Stimulated activated CD8-positive, alpha-beta memory T cell treated with anti-CD3 and anti-CD28 coated beads, Interleukin-15, amount 100 ng/mL, for 24 hours (primary cell): ENCODE results near the gene USP21.

Source experiments
- DNase-seq: peaks from one replicate; pipeline ENCODE4 v3.0.0-alpha.2; 2020; ENCODE audit warnings: low read depth

The USP21 gene

GRCh38 chr1:161133220-161133740 lies 26.0 kb upstream of the USP21 start:
- DNase-seq = no peak

DNA sequence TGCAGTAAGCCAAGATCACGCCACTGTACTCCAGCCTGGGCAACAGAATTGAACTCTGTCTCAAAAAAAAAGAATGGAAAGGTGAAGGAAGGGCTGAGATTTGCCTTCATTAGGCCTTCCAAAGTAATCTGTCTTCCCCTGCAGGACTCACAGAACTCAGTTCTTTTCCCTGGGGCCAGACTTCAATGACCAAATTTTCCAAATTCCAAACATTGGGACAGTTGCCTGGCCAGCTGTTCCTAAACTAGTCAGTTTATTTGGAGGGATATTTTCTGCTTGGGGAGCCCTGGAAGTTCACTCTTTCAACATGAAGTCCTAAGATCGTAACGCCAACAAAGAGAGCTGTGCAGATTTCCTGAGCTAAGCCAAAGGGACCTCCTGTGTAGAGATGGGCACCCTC lies 21.4 kb upstream of the USP21 start:
- DNase-seq = no peak

DNA sequence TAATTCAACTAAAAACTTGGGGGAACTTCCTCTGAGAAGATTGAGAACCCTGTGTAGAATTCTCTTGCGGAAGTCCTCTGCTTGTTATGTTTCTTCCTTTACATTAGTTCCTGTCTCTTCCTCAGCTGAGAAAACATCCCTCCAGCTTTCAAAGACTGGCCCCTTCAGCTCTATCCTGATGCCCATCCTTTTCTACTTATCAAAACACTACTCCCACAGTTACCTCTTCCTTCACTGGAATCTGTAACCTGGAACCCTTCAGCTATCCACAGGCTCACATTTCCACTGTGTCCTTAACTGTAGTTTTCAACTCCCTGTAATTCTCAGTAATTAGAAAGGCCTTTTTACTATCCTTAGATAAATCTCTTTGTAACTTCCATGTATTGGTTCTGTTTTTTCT lies 20.9 kb upstream of the USP21 start:
- DNase-seq = no peak

DNA sequence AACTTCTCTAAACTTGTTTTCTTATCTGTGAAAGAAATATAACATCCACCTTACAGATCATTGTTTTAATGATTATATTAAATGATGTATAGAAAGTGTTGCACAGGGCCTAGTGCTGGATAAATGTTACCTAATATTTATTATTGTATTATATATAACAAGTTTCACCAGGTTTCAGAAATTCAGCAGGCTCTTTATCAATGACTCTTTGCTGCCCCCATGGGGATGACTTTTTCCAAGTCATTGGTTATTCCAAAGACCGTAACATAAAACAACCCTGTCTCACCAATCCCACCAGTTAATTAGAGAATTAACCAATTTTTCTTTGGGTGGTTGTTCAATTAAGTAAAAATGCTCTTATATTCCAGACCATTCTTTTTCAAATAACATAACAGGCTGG lies 19.5 kb upstream of the USP21 start:
- no peak for DNase-seq

DNA sequence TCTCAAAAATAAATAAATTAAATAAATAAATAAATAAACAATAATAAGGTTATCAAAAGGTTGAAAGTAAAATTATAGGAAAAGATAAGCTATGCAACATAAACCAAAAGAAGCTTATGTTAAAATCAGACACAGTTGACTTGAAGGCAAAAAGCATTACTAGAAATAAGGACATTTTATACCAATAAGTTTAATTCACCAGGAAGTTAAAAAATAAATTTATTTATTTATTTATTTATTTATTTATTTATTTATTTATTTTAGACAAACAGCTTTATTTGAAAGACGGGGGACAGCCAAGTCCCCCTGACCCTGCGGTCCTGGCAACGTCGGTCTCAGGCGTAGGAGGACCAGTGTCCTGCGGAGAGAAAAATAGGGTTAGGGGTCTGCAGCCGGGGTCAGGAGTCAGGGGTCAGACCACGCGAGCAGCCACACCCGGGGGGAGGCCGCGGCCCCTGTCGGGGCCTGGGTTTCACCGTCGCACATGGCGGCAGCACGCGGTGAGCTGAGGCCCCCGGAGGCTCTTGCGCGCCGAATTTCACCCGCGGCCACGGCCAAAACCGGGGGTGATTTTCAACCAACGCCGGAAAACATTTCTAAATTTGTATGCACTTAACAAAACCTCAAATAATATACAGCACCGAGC lies 18.4 kb upstream of the USP21 start:
- DNase-seq = no peak

DNA sequence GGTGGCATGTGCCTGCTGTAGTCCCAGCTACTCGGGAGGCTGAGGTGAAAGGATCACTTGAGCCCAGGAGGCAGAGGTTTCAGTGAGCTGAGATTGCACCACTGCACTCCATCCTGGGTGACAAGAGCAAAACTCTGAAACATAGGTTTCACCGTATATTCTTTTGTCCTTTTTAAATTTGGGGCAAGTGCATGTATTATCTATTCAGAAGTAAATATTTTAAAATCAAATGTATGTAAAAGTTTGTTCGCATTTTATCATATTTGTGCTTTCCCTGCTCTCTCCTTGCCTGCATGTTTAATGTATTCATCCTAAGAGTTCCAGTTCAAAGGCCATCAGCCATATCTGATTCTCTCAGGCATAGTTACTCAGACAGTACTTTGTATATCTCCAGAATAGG lies 13.5 kb upstream of the USP21 start:
- DNase-seq = no peak

- no peak for DNase-seq
These were observed 6.1 kb upstream of the USP21 start for GRCh38 chr1:161153176-161153575.

DNA sequence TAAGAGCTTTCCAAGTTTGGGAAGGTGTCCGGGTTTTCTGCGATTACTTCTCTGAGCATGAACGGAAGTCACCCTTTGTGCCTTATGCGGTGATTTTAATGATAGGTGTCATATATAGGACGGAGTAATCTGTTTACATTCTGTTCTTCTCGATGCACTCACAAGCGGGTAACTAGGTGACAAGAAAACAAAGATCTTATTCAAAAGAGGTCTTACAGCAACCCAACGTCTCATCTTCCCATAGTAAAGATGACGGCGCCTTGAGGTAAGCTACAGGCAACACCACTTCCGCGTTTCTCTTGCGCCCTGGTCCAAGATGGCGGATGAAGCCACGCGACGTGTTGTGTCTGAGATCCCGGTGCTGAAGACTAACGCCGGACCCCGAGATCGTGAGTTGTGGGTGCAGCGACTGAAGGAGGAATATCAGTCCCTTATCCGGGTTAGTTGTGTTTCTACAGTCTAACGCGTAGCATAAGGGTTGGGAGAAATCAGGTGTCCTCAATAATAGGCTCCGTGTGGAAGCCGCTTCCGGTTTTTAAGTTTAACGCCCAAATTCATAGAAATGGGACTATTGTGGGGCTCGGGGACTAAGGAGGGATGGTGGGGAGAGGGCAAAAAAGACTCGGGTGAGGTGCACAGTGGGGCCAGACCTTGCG lies 5.5 kb upstream of the USP21 start, which contains the start of gene UFC1:
Gene UFC1 (plus strand): TSS at position 297 of the 656 bp plus-strand sequence. CDS start 20 bp downstream, at position 317.
- DNase-seq = no peak

DNA sequence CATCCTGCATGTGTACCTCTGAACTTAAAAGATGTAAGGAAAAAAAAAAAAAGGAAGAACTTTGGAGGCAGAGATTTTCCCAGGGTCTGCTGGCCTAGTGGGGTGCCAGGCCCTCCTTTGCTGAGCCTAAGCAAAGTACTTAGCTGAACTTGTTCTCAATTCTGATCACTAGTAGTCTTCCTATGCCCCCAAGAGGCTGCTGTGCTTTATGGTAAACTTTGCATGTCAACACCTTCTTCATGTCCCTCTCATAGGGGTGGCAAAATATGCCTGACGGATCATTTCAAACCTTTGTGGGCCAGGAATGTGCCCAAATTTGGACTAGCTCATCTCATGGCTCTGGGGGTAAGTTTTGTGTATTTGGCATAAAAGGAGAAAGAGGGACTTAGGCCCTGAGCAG lies 1.4 kb upstream of the USP21 start:
- no peak for DNase-seq

- DNase-seq = no peak
These were observed 837 bp upstream of the USP21 start for GRCh38 chr1:161158316-161159010.

DNA sequence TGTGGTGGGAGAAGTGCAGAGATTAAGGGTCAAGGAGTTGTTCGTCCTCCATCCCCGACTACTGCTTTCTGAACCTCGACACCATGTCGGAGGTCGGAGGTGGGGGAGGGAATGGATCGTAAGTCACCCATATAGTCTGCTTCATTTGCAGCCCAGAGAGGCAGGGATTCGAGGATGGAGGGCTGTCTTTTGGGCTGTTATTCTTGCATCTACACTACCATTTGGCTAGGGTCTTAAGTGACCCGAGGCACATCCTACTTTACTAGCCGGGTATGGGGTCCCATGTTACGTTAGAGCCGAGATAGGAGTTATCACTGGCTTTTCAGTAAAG lies 578 bp downstream of the USP21 start:
- no peak for DNase-seq

GRCh38 chr1:161160671-161161145 lies 1.4 kb downstream of the USP21 start:
- DNase-seq = no peak

GRCh38 chr1:161161652-161162051 lies 2.4 kb downstream of the USP21 start:
- DNase-seq = no peak

DNA sequence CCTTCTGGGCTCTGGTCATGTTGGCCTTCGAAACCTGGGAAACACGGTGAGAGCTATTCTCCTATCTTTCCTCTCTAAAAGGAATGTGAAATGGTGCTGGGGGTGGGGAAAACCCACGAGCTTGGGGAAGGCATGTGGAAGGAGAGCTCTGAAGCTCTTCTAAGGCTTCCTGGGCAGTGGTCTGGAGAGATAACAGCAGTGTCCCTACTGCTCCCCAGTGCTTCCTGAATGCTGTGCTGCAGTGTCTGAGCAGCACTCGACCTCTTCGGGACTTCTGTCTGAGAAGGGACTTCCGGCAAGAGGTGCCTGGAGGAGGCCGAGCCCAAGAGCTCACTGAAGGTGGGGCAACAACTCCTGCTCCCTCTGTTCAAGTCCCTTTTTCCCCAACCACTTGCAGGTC lies 2.8 kb downstream of the USP21 start:
- no peak for DNase-seq

DNA sequence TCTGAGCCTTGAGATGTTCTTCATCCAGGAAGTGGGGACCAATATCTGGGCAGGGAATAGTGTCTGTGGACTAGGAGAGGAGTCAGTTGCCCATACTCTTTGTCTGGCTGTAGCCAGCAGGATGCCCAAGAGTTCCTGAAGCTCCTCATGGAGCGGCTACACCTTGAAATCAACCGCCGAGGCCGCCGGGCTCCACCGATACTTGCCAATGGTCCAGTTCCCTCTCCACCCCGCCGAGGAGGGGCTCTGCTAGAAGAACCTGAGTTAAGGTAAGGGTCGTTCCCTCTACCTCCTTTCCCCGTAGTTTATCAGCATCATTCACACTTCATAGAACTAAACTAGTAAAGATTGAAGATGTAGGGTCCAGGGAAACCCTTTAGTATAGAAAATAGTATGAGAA lies 3.5 kb downstream of the USP21 start:
- DNase-seq = no peak

DNA sequence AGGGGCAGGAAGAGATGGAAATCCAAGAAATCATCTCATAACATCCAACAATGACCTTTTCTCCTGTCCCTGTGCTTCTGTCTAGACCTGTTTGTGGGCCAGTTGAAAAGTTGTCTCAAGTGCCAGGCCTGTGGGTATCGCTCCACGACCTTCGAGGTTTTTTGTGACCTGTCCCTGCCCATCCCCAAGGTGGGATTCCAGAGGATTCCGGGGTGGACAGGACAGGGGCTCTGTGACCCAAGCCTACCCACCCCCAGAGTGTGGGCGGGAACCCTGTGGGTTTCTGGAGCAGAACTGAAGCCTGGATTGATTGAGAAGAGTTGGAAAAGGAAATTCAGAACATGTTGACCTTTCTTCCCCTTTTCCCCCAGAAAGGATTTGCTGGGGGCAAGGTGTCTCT lies 4.5 kb downstream of the USP21 start:
- no peak for DNase-seq

DNA sequence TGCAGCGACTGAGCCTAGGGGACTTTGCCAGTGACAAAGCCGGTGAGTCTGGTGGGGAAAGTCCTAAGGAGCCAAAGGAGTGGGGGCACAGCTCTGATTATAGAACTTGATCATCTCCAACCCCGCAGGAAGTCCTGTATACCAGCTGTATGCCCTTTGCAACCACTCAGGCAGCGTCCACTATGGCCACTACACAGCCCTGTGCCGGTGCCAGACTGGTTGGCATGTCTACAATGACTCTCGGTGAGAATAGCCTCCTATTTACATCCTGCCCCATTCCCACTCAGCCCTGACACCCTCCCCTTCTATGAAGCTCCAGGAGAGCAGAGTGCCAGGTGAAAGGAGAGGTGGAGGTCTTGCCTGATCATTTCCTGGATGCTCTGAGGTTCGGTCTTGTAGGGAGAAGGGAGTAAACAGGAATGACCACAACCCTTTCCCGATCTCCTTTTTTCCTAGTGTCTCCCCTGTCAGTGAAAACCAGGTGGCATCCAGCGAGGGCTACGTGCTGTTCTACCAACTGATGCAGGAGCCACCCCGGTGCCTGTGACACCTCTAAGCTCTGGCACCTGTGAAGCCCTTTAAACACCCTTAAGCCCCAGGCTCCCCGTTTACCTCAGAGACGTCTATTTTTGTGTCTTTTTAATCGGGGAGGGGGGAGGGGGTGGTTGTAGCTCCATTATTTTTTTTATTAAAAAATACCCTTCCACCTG lies 5.8 kb downstream of the USP21 start:
- DNase-seq = no peak

- DNase-seq = peak; percentile 74
These were observed 6.7 kb downstream of the USP21 start, which contains the start of gene PPOX for GRCh38 chr1:161165742-161166668. TSS of gene PPOX (plus strand) at chr1:161166426. CDS start at chr1:161166848, 422 bp downstream.

GRCh38 chr1:161166669-161167548 lies 7.6 kb downstream of the USP21 start:
- no peak for DNase-seq

DNA sequence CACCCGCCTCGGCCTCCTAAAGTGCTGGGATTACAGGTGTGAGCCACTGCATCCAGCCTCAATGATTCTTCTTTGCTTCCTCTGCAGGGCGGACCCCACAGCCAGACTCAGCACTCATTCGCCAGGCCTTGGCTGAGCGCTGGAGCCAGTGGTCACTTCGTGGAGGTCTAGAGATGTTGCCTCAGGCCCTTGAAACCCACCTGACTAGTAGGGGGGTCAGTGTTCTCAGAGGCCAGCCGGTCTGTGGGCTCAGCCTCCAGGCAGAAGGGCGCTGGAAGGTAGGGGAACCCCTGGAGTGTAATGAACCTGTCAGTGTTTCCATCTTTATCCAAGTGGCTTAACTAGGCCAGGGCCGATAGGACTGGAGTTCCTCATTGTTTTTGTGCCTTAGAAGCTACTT lies 9.6 kb downstream of the USP21 start:
- no peak for DNase-seq
